ENCODE data around the gene ARHGEF6.

Gene ARHGEF6

GRCh38 chrX:136652822-136653723, 127.7 kb downstream of the ARHGEF6 start:
- H3K27me3 ChIP-seq (replicated peaks): no peaks in the 10 kb centered on the region
- in situ Hi-C loops (cut with HindIII; ENCODE audit: low pct_ligation_motif_present, low sequenced_read_pairs): no loop called here
- no peak for TF ChIP-seq CTCF (IDR thresholded peaks at IDR 0.05; ENCODE audit: low read depth, low read length, missing control alignments)
- H3K27ac ChIP-seq: no peak overlapping the region
- DNase-seq: no peak
- H3K36me3 ChIP-seq (replicated peaks): no peaks in the 10 kb centered on the region
- no peak overlapping the region for H3K4me3 ChIP-seq (ENCODE audit: low read depth, low read length)

DNA sequence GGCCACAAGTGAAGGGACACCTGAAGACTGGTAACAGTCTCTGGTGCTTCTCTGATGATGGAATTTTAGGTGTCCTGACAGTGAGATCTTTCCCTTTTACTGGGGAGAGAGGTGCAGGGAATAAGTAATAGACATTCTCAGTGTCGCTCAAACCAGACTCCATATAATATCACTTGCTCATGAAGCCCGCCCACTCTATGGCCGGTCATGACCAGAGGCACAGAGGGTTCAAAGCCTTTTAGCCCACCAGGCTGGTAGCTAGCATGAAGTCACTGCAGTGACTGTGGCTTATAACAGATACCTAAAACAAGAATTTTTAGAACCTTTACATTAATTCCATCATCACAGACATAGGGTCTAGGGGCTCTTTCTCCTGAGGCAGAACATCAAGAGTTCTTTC, 129.9 kb downstream of the ARHGEF6 start:
- in situ Hi-C loops (cut with HindIII; ENCODE audit: low pct_ligation_motif_present, low sequenced_read_pairs): no loop called here
- no peak overlapping the region for H3K4me3 ChIP-seq (ENCODE audit: low read depth, low read length)
- no peak overlapping the region for H3K27ac ChIP-seq
- TF ChIP-seq CTCF (IDR thresholded peaks at IDR 0.05; ENCODE audit: low read depth, low read length, missing control alignments): no peak
- no peaks in the 10 kb centered on the region for H3K27me3 ChIP-seq (replicated peaks)
- no peaks in the 10 kb centered on the region for H3K36me3 ChIP-seq (replicated peaks)
- no peak for DNase-seq

DNA sequence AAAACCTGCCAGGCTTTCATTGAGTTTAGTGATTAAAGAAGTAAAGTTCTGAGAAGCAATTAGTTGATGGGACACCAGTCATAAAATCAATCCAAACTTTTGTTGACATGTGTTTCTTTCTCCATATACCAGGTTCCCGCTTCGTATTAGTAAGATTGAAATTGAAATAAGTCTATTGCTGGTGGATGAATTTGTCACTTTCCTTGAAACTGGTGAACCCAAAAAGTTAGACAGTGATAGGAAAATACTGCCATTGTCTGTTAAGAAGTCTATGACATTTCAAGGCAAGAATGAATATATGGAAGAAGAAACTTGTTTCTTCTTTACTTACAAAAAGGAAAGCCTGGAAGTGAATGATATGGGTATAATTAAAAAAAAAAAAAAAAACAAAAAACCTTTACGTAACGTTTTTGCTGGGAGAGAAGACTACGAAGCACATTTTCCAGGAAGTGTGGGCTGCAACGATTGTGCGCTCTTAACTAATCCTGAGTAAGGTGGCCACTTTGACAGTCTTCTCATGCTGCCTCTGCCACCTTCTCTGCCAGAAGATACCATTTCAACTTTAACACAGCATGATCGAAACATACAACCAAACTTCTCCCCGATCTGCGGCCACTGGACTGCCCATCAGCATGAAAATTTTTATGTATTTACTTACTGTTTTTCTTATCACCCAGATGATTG, 132.9 kb downstream of the ARHGEF6 start, which contains the start of gene CD40LG:
TSS of gene CD40LG (plus strand) at position 482 of the 684 bp plus-strand sequence. CDS start at position 573, 91 bp downstream.
- no peak within 1 kb of the TSS for H3K27ac ChIP-seq
- H3K36me3 ChIP-seq (replicated peaks): no peaks in the 10 kb centered on the region
- no peak within 1 kb of the TSS for H3K4me3 ChIP-seq (ENCODE audit: low read depth, low read length)
- DNase-seq: no peak
- no peaks in the 10 kb centered on the region for H3K27me3 ChIP-seq (replicated peaks)
- no peak for TF ChIP-seq CTCF (IDR thresholded peaks at IDR 0.05; ENCODE audit: low read depth, low read length, missing control alignments)
- in situ Hi-C loops (cut with HindIII; ENCODE audit: low pct_ligation_motif_present, low sequenced_read_pairs): no loop called here

DNA sequence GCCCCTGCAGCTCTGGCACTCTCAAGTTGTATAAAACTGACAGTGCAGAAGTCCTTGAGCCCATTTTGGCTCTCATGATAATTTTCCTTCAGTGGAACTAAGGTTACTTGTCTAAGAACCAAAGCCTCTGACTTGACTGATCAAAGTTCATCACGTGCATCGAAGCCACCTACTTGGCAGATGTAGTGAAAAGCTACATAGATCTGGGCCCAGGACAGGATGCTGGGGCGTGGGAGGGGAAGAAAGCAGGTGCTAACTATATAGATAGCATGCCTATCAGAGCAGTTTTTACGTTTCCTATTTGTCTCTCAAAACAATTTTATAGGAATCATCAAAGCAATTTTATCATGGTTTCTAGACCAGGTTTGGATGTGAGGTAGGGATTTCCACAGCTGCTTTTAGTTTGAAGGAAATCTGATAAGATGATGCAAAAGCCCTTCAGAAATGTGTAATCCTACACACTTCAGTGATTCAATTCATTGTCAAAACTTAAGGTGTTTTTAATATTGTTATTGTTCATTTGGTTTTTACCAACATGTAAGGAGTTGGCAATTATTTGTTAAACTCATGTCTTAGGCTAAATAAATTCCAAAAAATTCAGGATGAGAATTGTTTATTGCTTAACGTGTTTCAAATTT, 134.0 kb downstream of the ARHGEF6 start:
- H3K36me3 ChIP-seq (replicated peaks): no peaks in the 10 kb centered on the region
- TF ChIP-seq CTCF (IDR thresholded peaks at IDR 0.05; ENCODE audit: low read depth, low read length, missing control alignments): no peak
- DNase-seq: no peak
- no peaks in the 10 kb centered on the region for H3K27me3 ChIP-seq (replicated peaks)
- H3K4me3 ChIP-seq (ENCODE audit: low read depth, low read length): no peak overlapping the region
- H3K27ac ChIP-seq: no peak overlapping the region
- in situ Hi-C loops (cut with HindIII; ENCODE audit: low pct_ligation_motif_present, low sequenced_read_pairs): no loop called here

DNA sequence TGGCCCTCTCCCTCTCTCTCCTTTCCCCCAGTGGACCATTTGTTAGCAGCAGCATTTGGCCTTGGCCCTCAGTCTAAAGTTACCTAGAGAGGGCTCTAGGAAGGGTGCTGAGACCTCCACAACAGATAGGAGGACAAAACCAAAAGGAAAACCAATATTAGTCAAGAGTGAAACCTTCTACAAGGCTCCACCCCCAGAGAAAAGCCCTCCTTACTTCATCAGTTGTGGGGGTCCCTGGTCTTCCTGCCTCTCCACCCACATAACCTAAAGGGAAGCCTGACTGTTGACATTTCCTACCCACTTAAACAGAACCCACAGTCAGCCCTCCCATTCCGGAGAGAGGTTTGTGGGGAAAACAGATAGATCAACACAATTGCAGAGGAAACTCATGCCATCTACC, 137.5 kb downstream of the ARHGEF6 start:
- TF ChIP-seq CTCF (IDR thresholded peaks at IDR 0.05; ENCODE audit: low read depth, low read length, missing control alignments): no peak
- Histone ChIP-seq H3K27me3 (replicated peaks) (no peaks in the 10 kb centered on the region), H3K27ac (no peak overlapping the region), H3K4me3 (ENCODE audit: low read depth, low read length) (no peak overlapping the region), H3K36me3 (replicated peaks) (no peaks in the 10 kb centered on the region)
- no peak for DNase-seq
- in situ Hi-C loops (cut with HindIII; ENCODE audit: low pct_ligation_motif_present, low sequenced_read_pairs): no loop called here
